ENCODE data around the gene ZFPL1. TPM values are rescaled to one million over a fixed set of nuclear protein-coding genes. Genes with fewer than 3 reads are reported as not detected.

ZFPL1 gene
- total and polyA plus RNA-seq, 3 donors from 2014 or later, result 52.7 to 70.6 (median 57.2) TPM

DNA sequence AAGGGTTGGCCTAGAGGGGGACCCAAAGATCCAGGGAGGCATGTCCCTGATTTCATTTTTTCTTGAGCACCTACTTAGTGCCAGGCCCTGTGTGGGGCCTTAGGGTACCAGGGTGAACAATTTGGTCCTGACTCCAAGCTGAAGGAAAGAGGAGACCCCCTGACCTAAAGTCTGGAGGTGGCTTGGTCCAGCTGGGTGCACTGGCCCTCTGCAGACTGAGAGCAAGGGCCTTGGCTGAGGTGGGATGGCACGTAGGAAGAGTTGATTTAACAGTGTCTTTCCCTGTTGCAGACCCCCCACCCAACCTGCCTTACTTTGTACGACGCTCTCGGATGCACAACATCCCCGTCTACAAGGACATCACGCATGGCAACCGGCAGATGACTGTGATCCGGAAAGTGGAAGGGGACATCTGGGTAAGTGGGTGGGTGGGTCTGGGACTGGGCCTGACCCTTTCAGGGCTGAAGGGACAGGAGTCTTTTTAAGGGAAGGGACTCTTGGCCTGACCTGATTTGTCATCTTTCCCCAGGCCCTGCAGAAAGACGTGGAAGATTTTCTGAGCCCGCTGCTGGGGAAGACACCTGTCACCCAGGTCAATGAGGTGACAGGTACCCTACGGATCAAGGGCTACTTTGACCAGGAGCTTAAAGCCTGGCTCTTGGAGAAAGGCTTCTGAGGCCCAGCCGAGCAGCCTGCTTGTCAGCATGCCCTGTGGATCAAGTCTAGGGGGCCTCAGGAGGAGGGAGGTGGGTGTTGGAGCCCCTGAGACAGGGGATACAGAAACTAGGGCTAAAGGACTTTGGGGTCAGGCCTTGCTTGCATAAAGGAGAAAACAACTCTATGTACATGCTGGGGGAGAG, 41.4 kb downstream of the ZFPL1 start:
- WGBS, 2 donors, result 90 to 92% methylated on average over 12 of the region's 12 CpGs
- no peak overlapping the region for H3K4me3 ChIP-seq
- intact Hi-C loops (cut with DNase I; ENCODE audit: low total_unique reads), result no loop called here
- no peak for DNase-seq
- H3K9me3 ChIP-seq, result no peaks in the 10 kb centered on the region
- H3K27ac ChIP-seq, result no peak overlapping the region
- H3K27me3 ChIP-seq, result no peaks in the 10 kb centered on the region
- no peaks in the 10 kb centered on the region for H3K36me3 ChIP-seq (ENCODE audit: low read depth, missing control alignments)
- TF ChIP-seq POLR2A (IDR thresholded peaks at IDR 0.05), result no peak
- TF ChIP-seq, protein P1, sequence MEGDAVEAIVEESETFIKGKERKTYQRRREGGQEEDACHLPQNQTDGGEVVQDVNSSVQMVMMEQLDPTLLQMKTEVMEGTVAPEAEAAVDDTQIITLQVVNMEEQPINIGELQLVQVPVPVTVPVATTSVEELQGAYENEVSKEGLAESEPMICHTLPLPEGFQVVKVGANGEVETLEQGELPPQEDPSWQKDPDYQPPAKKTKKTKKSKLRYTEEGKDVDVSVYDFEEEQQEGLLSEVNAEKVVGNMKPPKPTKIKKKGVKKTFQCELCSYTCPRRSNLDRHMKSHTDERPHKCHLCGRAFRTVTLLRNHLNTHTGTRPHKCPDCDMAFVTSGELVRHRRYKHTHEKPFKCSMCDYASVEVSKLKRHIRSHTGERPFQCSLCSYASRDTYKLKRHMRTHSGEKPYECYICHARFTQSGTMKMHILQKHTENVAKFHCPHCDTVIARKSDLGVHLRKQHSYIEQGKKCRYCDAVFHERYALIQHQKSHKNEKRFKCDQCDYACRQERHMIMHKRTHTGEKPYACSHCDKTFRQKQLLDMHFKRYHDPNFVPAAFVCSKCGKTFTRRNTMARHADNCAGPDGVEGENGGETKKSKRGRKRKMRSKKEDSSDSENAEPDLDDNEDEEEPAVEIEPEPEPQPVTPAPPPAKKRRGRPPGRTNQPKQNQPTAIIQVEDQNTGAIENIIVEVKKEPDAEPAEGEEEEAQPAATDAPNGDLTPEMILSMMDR (IDR thresholded peaks at IDR 0.05), result no peak
- peaks cover 12% of the 10 kb centered on the region for H3K4me1 ChIP-seq

DNA sequence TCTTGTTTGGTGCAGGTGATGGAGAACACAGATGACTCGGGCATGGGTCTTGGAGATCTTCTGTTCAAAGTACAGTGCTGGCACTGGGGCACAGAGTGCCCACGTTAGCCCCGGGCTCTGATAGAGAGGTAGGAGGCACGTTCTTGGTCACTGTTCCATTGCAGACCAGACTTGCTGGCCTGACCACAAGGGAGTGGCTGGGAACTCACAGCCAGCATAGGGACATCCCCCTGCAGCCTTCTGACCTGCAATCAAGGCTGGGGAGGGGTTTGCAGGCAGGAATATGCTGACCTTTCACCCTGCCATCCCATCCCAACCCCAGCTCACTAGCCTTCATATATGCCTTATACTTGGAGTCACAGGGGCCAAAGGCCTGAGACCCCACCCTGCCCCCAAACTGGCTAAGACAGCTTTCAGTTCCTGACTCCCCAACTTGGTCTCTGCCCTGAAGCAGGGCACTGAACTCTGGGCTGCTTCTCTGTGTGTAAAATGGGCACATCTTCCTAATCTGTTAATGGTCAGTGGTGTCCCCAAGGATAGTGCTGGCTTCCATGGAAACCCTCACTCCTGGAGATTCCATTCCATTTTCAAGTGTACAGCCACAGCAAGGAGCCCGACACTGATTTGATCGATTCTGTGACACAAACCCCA, 42.7 kb downstream of the ZFPL1 start:
- 83 to 85% methylated on average over 2 to 6 of the region's 6 CpGs for WGBS, 2 donors
- no peak for TF ChIP-seq POLR2A (IDR thresholded peaks at IDR 0.05)
- TF ChIP-seq, protein P1 (IDR thresholded peaks at IDR 0.05), result no peak
- intact Hi-C loops (cut with DNase I; ENCODE audit: low total_unique reads), result no loop called here
- no peak overlapping the region for H3K27ac ChIP-seq
- H3K36me3 ChIP-seq (ENCODE audit: low read depth, missing control alignments), result no peaks in the 10 kb centered on the region
- H3K4me1 ChIP-seq, result peaks cover 5% of the 10 kb centered on the region
- H3K27me3 ChIP-seq, result no peaks in the 10 kb centered on the region
- no peak for DNase-seq
- H3K9me3 ChIP-seq, result no peaks in the 10 kb centered on the region
- no peak overlapping the region for H3K4me3 ChIP-seq

DNA sequence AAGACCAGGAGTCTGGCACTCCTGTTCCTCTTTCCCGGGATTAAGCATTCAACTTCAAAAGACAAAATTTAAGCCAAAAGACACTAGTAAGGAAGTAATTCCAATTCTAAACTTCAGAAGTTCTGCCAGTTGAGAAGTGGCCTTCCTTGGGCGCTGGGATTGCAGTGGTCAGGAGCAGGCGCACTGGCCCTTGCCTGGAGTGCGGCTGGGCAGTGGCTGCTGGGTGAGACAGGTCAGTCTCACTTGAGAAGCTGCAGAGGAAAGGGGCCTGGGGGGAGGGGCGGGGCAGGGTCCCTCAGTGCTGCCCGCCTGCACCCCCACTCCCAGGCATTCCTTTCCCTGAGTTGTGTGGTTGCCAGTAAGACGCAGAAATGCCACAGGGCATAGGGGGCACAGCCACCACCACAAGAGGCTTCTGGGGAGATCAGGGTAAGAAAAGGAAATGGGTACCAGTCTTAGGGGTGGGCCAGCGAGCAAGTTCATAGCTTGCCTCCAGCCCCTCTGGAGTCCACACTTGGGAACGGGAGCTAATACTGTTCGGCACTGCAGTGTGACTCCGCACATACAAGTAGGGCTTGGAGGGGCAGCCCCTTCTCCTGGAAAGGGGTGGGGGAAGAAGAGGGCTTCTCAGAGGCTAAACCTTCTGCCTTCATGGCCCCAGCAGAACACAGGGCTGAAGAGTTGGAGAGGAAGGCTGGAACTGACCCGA, 43.6 kb downstream of the ZFPL1 start:
- H3K4me3 ChIP-seq, result no peak overlapping the region
- TF ChIP-seq POLR2A (IDR thresholded peaks at IDR 0.05), result no peak
- TF ChIP-seq, protein P1 (IDR thresholded peaks at IDR 0.05), result no peak
- no peak overlapping the region for H3K27ac ChIP-seq
- DNase-seq, result no peak
- intact Hi-C loops (cut with DNase I; ENCODE audit: low total_unique reads), result no loop called here
- 79 to 82% methylated on average over 12 of the region's 12 CpGs for WGBS, 2 donors
- no peaks in the 10 kb centered on the region for H3K36me3 ChIP-seq (ENCODE audit: low read depth, missing control alignments)
- peaks cover 9% of the 10 kb centered on the region for H3K4me1 ChIP-seq
- no peaks in the 10 kb centered on the region for H3K9me3 ChIP-seq
- H3K27me3 ChIP-seq, result no peaks in the 10 kb centered on the region

DNA sequence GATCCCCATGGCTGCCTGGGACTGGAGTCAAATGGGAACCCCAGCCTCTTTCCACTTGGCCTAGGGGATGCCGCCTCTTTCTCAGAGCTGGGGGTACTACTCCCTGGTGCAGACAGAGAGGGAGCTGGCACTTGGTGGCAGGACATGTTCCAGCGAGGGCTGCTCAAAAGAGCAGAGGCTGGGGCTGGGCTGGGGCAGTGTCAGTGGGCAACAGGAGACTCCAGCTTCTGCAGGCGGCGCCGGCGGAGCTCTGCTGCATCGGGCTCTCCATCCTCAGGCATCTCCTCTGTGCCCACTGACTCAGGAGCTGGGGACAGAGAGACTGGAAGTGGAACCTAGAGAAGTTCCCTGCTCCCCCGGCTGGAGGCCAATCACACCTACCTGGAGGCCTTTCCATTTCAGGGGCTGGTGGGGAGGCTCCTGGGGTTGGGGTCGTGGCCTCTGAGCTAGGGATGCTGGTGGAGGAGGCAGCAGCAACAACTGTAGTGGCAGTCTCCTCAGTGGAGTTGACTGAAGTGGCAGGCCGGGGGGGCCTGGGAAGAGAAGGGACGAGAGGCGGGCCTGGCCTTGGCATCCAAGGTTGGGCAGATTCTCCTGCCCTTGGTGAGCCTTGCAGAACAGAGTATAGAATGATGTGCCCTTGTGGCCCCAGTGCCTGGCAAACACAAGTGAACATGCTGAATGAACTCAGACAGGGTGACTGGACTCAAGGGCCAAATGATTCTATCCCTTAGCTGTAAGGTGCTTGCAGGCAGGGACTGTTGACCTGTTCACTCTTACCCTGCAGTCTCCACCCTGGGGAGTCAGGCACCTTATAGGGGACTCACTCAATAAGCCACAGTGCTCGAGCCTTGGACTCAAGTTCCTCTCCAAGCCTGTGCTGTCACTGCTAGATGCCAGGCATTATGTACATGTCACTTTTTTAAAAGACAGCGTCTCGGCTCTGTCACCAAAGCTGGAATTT, 44.4 kb downstream of the ZFPL1 start:
- Histone ChIP-seq H3K4me1 (peaks cover 13% of the 10 kb centered on the region), H3K9me3 (no peaks in the 10 kb centered on the region), H3K27me3 (no peaks in the 10 kb centered on the region), H3K4me3 (no peak overlapping the region), H3K36me3 (ENCODE audit: low read depth, missing control alignments) (no peaks in the 10 kb centered on the region), H3K27ac (no peak overlapping the region)
- intact Hi-C loops (cut with DNase I; ENCODE audit: low total_unique reads), result no loop called here
- no peak for DNase-seq
- 77 to 87% methylated on average over 14 to 15 of the region's 15 CpGs for WGBS, 2 donors
- TF ChIP-seq, protein P1 (IDR thresholded peaks at IDR 0.05), result no peak
- no peak for TF ChIP-seq POLR2A (IDR thresholded peaks at IDR 0.05)
